B cell (primary cell): Measurements from ENCODE around the gene DOCK1. TPM values are rescaled to one million over a fixed set of nuclear protein-coding genes. Genes with fewer than 3 reads are reported as not detected.

Experiments used
- ATAC-seq: fragments of 200-7000 bp; cut with Tn5 transposase; one replicate; pipeline ENCODE4 v1.10.0; 2021; ENCODE audit warnings: low read depth, mild to moderate bottlenecking, moderate number of reproducible peaks, moderate library complexity
- CTCF ChIA-PET: fragments of 350-600 bp; sonication (Branson Sonifier 250); formaldehyde crosslinking; loops from one replicate; lab custom pipeline; 2021; ENCODE audit warnings: antibody characterized with exemption, inconsistent platforms; lab: Charles Lee
- POLR2A ChIA-PET: fragments of 350-600 bp; sonication (Branson Sonifier 250); formaldehyde crosslinking; loops from one replicate; lab custom pipeline; 2021; ENCODE audit warnings: antibody characterized with exemption; lab: Charles Lee
- DNase-seq: peaks from one replicate; pipeline ENCODE4 v3.0.0; 2013
- H2AFZ ChIP-seq: 2 replicates; pipeline ENCODE4 v1.6.1; 2012; ENCODE audit warnings: mild to moderate bottlenecking, low read depth, low read length; ENCODE audit not compliant: insufficient read depth, poor library complexity, severe bottlenecking
- H3K27ac ChIP-seq, 2 donors: 1 replicate in 1 of 2; 2 replicates in 1 of 2; pipeline ENCODE4 v1.5.1; 2012 to 2013; ENCODE audit warnings: low read length in 2 of 2, mild to moderate bottlenecking in 2 of 2, moderate library complexity in 1 of 2
- H3K27me3 ChIP-seq, 4 experiments: fragments of 200-600 bp in 1 of 4; sonication (generic) in 1 of 4; replicated peaks in 1 of 4; 1 replicate in 2 of 4; 2 replicates in 2 of 4; pipeline versions ENCODE4 v1.6.1 to v1.7.0; 2013 to 2016; ENCODE audit warnings: low read length in 3 of 4, mild to moderate bottlenecking in 2 of 4, mixed read lengths in 1 of 4, moderate library complexity in 1 of 4; ENCODE audit not compliant: insufficient read depth in 4 of 4, control insufficient read depth in 3 of 4; ENCODE audit errors: control extremely low read depth in 1 of 4
- H3K36me3 ChIP-seq, 2 experiments: replicated peaks in 1 of 2; 1 replicate in 1 of 2; 2 replicates in 1 of 2; pipeline versions ENCODE4 v1.6.1 to v1.7.1; 2013; ENCODE audit warnings: low read length in 1 of 2; ENCODE audit not compliant: insufficient read depth in 2 of 2, control insufficient read depth in 1 of 2; ENCODE audit errors: control extremely low read depth in 1 of 2, extremely low read depth in 1 of 2
- H3K4me1 ChIP-seq, 2 donors: fragments of 200-600 bp in 1 of 2; sonication (generic) in 1 of 2; 1 replicate in 1 of 2; 2 replicates in 1 of 2; pipeline versions ENCODE4 v1.5.1 to v1.6.1; 2013 to 2017; ENCODE audit warnings: low read length in 2 of 2; ENCODE audit not compliant: control insufficient read depth in 2 of 2, insufficient read depth in 2 of 2
- H3K4me2 ChIP-seq: replicated peaks from 2 replicates; pipeline ENCODE3; 2012; ENCODE audit warnings: mild to moderate bottlenecking, low read depth, low read length; ENCODE audit not compliant: poor library complexity, severe bottlenecking
- H3K4me3 ChIP-seq, 5 experiments: fragments of 200-600 bp in 1 of 5; sonication (generic) in 1 of 5; 1 replicate in 3 of 5; 2 replicates in 2 of 5; pipeline versions ENCODE4 v1.5.1 to v1.7.0; 2011 to 2016; ENCODE audit warnings: low read length in 4 of 5, mild to moderate bottlenecking in 4 of 5, low read depth in 2 of 5, control low read depth in 1 of 5, moderate library complexity in 1 of 5; ENCODE audit not compliant: insufficient read depth in 1 of 5; ENCODE audit errors: control extremely low read depth in 1 of 5, extremely low read depth in 1 of 5
- H3K79me2 ChIP-seq: fragments of 200-600 bp; sonication (generic); one replicate; pipeline ENCODE4 v1.6.0; 2016; ENCODE audit warnings: low read length; ENCODE audit not compliant: control insufficient read depth, insufficient read depth
- H3K9ac ChIP-seq: fragments of 200-600 bp; sonication (generic); 2 replicates; pipeline ENCODE4 v1.6.1; 2017; ENCODE audit warnings: mild to moderate bottlenecking, low read length, moderate library complexity
- H3K9me3 ChIP-seq, 3 donors: one replicate each; pipeline versions ENCODE4 v1.6.1 to v1.7.1; 2013; ENCODE audit warnings: low read length in 2 of 3; ENCODE audit not compliant: control insufficient read depth in 2 of 3, insufficient read depth in 1 of 3; ENCODE audit errors: control extremely low read depth in 1 of 3
- H4K20me1 ChIP-seq: 2 replicates; pipeline ENCODE4 v1.6.0; 2012; ENCODE audit warnings: mild to moderate bottlenecking, low read length; ENCODE audit not compliant: insufficient read depth, control insufficient read depth, poor library complexity, severe bottlenecking
- H3K27ac Mint-ChIP-seq: one replicate; pipeline ENCODE4 v1.8.0; 2021; ENCODE audit warnings: mixed read lengths
- H3K27me3 Mint-ChIP-seq: one replicate; pipeline ENCODE4 v1.8.0; 2021; ENCODE audit warnings: mixed read lengths
- H3K4me1 Mint-ChIP-seq: one replicate; pipeline ENCODE4 v1.8.0; 2021; ENCODE audit warnings: mixed read lengths
- H3K4me3 Mint-ChIP-seq: one replicate; pipeline ENCODE4 v1.8.0; 2021; ENCODE audit warnings: mixed read lengths
- H3K9me3 Mint-ChIP-seq: one replicate; pipeline ENCODE4 v1.8.0; 2022; ENCODE audit warnings: mixed read lengths; ENCODE audit not compliant: insufficient read depth
- EZH2 ChIP-seq: IDR thresholded peaks from 2 replicates; pipeline ENCODE4 v1.6.1; 2012; ENCODE audit warnings: borderline replicate concordance, low read depth, mild to moderate bottlenecking, moderate library complexity, low read length; ENCODE audit not compliant: insufficient read depth, poor library complexity, severe bottlenecking
- WGBS: methylation state at CpG from one replicate; pipeline ENCODE4 v1.1.5; 2013; ENCODE audit warnings: missing lambda C conversion rate; ENCODE audit not compliant: insufficient coverage; 5-methylcytosine and 5-hydroxymethylcytosine counted together
- intact Hi-C: fragments of 100-400 bp; cut with micrococcal nuclease; formaldehyde crosslinking; loops from one replicate; pipeline ENCODE4 v1.10.0; 2022
- polyA plus RNA-seq: library from polyadenylated mRNA; depleted of rRNA; stranded (reverse); fragments of >200 nt; gene quantifications from 2 replicates; pipeline ENCODE4 v1.2.3, GENCODE V29; 2012
- total RNA-seq, 2 donors: library from RNA; stranded (reverse); fragments of 120-200 nt in 1 of 2; gene quantifications; 1 replicate in 1 of 2; 2 replicates in 1 of 2; pipeline versions ENCODE4 v1.2.3 to v1.2.4, GENCODE V29; 2013 to 2022
- TF ChIP-seq, protein P1 (sequence below): fragments of 200-600 bp; IDR thresholded peaks from one replicate; pipeline ENCODE4 v1.8.0; 2022; ENCODE audit warnings: antibody characterized with exemption, mild to moderate bottlenecking

The DOCK1 gene
- total and polyA plus RNA-seq, 2 donors (not counting 1 experiment from before 2014, with no cell fraction given) = not detected

DNA sequence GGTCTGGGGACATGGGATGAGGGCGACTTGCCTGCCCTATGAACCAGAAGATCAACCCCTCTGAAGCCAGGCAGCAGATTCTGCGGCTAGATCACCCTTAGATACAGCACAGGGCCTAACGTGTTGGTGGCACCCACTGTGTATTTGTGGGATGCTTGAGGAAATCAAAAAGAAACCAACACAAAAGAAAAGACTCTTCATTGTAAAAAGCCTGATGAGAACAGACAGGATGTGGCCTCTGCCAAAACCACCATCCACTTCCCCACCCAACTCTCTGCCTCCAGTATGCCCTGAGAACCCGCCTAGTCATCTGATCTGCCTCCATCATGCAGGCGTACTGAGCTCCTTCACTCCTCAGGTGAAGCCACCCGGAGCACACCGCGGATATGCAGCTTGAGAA lies 388.4 kb downstream of the DOCK1 start:
- Histone ChIP-seq H3K27me3 (no peaks in the 10 kb centered on the region), H3K9me3 (peaks cover 0 to 11% (median 2%) of the 10 kb centered on the region in 3 donors), H4K20me1 (no peaks in the 10 kb centered on the region), H3K4me3 (no peak overlapping the region), H3K27ac (no peak overlapping the region), H3K4me2 (no peak overlapping the region), H2AFZ (no peak overlapping the region), H3K9ac (no peak overlapping the region), H3K36me3 (no peaks in the 10 kb centered on the region), H3K79me2 (no peaks in the 10 kb centered on the region), H3K4me1 (no peaks in the 10 kb centered on the region)
- no peak overlapping the region for H3K27ac Mint-ChIP-seq
- CTCF ChIA-PET = no interaction called here
- 28% methylated on average over 6 of the region's 8 CpGs for WGBS
- TF ChIP-seq, protein P1, sequence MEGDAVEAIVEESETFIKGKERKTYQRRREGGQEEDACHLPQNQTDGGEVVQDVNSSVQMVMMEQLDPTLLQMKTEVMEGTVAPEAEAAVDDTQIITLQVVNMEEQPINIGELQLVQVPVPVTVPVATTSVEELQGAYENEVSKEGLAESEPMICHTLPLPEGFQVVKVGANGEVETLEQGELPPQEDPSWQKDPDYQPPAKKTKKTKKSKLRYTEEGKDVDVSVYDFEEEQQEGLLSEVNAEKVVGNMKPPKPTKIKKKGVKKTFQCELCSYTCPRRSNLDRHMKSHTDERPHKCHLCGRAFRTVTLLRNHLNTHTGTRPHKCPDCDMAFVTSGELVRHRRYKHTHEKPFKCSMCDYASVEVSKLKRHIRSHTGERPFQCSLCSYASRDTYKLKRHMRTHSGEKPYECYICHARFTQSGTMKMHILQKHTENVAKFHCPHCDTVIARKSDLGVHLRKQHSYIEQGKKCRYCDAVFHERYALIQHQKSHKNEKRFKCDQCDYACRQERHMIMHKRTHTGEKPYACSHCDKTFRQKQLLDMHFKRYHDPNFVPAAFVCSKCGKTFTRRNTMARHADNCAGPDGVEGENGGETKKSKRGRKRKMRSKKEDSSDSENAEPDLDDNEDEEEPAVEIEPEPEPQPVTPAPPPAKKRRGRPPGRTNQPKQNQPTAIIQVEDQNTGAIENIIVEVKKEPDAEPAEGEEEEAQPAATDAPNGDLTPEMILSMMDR = no peak
- no peak for TF ChIP-seq EZH2
- peaks cover 5% of the 10 kb centered on the region for H3K9me3 Mint-ChIP-seq
- intact Hi-C loops = no loop called here
- H3K4me1 Mint-ChIP-seq = no peaks in the 10 kb centered on the region
- ATAC-seq (no peak), DNase-seq (no peak)
- POLR2A ChIA-PET = no interaction called here
- H3K4me3 Mint-ChIP-seq = no peak overlapping the region
- H3K27me3 Mint-ChIP-seq = no peaks in the 10 kb centered on the region

DNA sequence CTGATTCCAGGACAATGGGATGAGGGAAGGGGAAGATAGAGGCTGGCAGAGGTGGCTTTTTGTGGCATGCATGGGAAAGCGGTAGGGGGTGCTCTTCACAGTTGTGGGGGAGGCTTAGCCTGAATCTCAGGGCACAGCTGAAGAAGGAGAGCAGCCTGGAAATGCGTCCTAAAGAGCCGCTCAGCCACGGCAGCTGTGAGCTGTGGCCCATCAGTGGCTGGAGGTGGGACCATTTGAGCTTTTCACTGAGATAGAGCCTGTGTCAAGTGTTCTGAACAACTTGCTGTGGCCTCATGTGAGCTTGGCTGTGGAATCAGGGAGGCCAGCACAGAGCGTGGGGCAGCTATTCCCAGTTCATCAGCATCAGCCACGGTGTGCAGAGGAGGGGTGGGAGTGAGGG lies 391.5 kb downstream of the DOCK1 start:
- no peak overlapping the region for H3K4me2 ChIP-seq
- no peaks in the 10 kb centered on the region for H3K27me3 Mint-ChIP-seq
- intact Hi-C loops = no loop called here
- no peak overlapping the region for H3K27ac Mint-ChIP-seq
- H2AFZ ChIP-seq = no peak overlapping the region
- no peak for ATAC-seq
- no peak overlapping the region for H3K4me3 Mint-ChIP-seq
- no peak overlapping the region for H3K27ac ChIP-seq
- no peaks in the 10 kb centered on the region for H3K27me3 ChIP-seq
- peaks cover 0 to 15% (median 0%) of the 10 kb centered on the region in 3 donors for H3K9me3 ChIP-seq
- CTCF ChIA-PET = no interaction called here
- H3K9ac ChIP-seq = no peak overlapping the region
- peaks cover 3% of the 10 kb centered on the region for H3K9me3 Mint-ChIP-seq
- no peaks in the 10 kb centered on the region for H3K79me2 ChIP-seq
- no peaks in the 10 kb centered on the region for H3K36me3 ChIP-seq
- DNase-seq = no peak
- POLR2A ChIA-PET = no interaction called here
- no peak for TF ChIP-seq EZH2
- TF ChIP-seq, protein P1 = no peak
- H3K4me3 ChIP-seq = no peak overlapping the region
- H3K4me1 Mint-ChIP-seq = no peaks in the 10 kb centered on the region
- H4K20me1 ChIP-seq = no peaks in the 10 kb centered on the region
- H3K4me1 ChIP-seq = no peaks in the 10 kb centered on the region
- 83% methylated on average over 6 of the region's 6 CpGs for WGBS
